ENCODE measurements around the gene CACUL1.
A peak's percentile ranks its signal among the peaks of the same experiment; 100 is the strongest.
"Not testable (repeated sequence)": the region's sequence is repeated elsewhere in the genome, so short reads cannot be mapped to it uniquely, and the experiment has no call there.

Gene CACUL1

DNA sequence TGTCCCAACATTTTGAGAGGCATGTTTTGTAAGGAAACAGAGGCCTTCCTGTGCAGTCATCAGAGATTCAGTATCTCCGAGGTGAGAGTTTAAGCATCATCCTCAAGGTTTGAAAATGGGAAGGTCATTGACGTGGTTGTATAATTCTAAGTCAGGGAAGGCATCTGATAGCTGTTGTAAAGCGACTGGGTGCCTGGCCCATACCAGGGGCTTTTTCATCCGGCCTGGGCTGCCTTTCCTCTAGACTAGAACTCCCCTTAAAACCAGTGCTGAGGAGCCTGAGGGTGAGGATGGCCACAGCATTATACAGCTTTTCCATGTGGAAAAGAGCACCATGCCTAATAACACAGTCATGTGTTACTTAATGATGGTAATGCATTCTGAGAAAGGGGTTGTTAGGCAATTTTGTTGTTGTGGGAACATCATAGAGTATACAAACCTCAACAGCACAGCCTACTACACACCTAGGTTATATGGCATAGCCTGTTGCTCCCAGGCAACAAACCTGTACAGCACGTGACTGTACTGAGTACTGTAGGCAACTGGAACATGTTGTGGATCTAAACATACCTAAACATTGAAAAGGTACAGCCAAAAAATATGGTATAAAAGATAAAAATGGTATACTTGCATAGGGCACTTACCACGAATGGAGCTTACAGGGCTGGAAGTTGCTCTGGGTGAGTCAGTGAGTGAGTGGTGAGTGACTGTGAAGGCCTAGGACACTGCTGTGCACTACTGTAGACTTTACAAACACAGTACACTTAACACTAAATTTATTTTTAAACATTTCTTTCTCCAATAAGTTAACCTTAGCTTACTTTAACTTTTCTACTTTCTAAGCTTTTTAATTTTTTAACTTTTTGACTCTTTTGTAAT is 13.5 kb upstream of the CACUL1 start:
- no peak for DNase-seq

- no peak for DNase-seq
These were observed 12.7 kb upstream of the CACUL1 start for GRCh38 chr10:118767297-118768040.

DNA sequence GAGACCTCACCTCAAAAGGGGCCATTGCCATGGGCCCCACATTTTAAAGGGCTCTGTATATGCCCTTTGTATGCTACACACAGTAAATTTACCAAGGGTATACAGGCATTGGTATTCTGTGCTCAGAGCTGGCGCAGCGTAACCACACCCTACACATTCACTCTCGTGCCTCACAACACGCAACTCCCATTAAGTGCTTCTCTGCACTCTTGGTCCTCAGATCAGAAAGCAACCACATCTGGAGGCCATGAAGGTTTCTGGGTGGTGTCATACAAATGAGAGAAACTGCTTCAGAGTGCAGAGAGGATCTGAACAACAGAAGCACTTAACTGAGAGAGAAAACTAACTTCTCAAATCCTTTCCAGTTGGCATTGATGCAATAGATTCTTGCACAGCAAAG is 9.4 kb upstream of the CACUL1 start:
- no peak for DNase-seq

- no peak for DNase-seq
These were observed 8.6 kb upstream of the CACUL1 start for GRCh38 chr10:118763202-118763988.

DNA sequence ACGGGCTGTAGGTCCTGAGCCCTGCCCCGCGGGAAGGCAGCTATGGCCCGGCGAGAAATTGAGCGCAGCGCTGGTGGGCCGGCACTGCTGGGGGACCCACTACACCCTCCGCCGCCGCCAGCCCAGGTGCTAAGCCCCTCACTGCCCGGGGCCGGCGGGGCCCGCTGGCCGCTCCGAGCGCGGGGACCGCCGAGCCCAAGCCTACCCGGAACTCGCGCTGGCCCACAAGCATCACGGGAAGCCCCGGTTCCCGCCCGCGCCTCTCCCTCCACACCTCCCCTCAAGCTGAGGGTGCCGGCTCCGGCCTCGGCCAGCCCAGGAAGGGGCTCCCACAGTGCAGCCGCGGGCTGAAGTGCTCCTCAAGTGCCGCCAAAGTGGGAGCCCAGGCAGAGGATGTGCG is 5.5 kb upstream of the CACUL1 start:
- DNase-seq: no peak

DNA sequence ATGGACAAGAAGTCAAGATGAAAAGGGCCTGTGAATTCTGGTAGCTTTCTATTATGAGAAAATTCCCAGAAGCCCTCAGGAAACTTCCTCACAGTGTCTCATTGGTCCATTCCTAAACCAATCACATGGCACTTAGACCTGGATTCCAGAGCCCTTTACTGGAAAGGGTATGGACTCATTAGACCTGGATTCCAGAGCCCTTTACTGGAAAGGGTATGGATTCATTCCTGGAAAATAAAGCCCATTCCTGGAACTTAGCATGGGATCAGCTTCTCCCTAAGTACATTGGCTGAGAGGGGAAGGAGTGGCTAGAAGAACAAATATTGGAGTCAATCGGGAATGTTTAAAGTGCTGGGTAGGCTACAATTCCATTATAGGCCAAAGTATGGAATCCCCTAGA is 3.7 kb upstream of the CACUL1 start:
- no peak for DNase-seq

DNA sequence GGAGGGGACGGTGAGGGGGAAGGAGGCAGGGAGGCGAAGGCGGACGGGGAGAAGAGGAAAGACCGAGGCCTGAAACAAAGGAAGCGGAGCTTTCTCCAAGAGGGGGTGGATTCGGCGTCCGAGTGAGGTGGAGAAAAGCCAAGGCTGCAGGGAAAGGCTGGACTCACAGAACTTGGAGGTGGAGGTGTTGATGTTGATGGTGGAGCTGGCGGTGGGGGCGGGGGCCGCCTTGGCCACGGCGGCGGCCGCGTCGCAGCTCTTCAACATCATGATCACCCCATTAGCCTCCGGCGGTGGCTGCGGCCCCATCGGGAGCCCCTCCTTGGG is 578 bp downstream of the CACUL1 start:
- no peak for DNase-seq

- DNase-seq: peak; percentile 66
These were observed 1.2 kb downstream of the CACUL1 start for GRCh38 chr10:118753331-118754228.

GRCh38 chr10:118752409-118752808 is 2.4 kb downstream of the CACUL1 start:
- no peak for DNase-seq

GRCh38 chr10:118751265-118751664 is 3.5 kb downstream of the CACUL1 start:
- DNase-seq: no peak

- DNase-seq: no peak
These were observed 6.7 kb downstream of the CACUL1 start for GRCh38 chr10:118748041-118748440.

DNA sequence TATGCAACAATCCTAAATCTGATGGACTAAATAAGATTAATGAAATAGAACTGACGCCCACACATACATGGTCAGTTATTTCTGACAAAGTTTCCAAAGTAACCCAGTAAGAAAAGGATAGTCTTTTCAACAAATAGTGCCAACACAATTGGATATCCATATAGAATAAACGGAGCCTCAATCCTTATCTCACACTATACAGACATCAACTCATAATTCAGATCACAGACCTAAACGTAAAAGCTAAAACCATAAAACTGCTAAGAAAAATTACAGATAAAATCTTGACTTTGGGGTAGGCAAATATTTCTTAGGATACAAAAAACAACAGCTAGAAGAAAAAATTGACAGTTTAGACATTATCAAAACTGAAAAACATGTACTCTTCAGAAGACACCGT is 8.5 kb downstream of the CACUL1 start:
- DNase-seq: peak; percentile 68

DNA sequence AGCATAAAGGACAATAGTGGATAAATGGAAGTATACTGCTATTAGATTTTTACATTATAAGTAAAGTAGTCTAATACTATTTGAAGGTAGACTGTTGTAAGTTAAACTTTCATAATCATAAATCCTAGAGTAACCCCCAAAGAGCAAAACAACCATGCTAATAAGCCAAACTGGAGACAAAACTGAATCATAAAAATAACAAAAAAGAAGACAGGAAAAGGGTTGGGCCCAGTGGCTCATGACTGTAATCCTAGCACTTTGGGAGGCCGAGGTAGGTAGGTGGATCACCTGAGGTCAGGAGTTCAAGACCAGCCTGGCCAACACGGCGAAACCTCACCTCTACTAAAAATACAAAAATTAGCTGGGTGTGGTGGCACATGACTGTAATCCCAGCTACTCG is 9.7 kb downstream of the CACUL1 start:
- no peak for DNase-seq

- DNase-seq: not testable (repeated sequence)
These were observed 10.3 kb downstream of the CACUL1 start for GRCh38 chr10:118744346-118744918.

GRCh38 chr10:118742782-118743181 is 12.0 kb downstream of the CACUL1 start:
- no peak for DNase-seq

- no peak for DNase-seq
These were observed 12.7 kb downstream of the CACUL1 start for GRCh38 chr10:118742032-118742431.

DNA sequence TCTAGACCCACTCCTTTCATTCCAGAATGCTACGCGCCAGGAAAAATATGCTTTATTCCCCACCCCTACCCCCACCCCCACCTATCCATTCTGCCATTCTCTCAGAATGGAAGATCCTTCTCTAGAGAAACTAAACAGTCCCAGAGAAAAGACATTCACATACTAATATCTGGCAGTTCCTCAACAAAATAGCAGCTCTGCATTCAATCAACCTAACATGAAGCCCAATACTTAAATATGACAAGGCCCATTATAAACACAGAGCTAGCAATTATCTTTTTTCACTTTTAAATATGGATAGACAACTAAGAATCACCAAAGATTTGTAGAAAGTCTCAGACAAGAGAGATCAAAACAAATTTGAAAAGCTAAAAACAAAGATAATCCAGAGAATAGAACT is 16.4 kb downstream of the CACUL1 start:
- DNase-seq: no peak

- DNase-seq: peak; percentile 60
These were observed 17.0 kb downstream of the CACUL1 start for GRCh38 chr10:118737603-118738302.

DNA sequence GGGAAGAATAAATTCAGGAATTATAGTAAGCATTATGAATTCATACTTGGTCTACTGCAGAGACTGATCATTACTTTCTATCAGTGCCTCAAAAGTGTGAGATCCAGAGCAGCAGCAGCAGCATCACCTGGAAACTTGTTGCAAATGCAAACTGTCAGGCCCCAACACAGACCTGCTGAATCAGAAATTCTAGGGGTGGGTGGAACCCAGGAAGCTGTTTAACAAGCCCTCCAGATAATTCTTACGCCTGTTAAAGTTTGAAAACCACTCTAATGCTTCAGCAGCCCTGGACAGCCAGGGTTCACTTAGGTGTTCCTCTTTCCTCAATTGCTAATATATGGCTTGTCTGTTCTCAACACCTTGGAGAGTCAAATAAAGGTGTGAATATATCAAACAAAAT is 19.5 kb downstream of the CACUL1 start:
- DNase-seq: no peak

- DNase-seq: peak; percentile 58
These were observed 20.3 kb downstream of the CACUL1 start for GRCh38 chr10:118734475-118734874.

Data from hematopoietic multipotent progenitor cell treated with erythropoietin and hydrocortisone succinate and interleukin-3 and kit ligand, for 6 days (in vitro differentiated cells).